Fibroblast of lung (primary cell): ENCODE data around the gene PCBP3.

Experiments
- CTCF ChIP-seq, 2 donors: IDR thresholded peaks in 1 of 2; conservative IDR thresholded peaks in 1 of 2; 1 replicate in 1 of 2; 2 replicates in 1 of 2; pipeline ENCODE4 v1.5.1; 2011 to 2012; ENCODE audit warnings: low read length in 2 of 2, control low read depth in 1 of 2, inconsistent platforms in 1 of 2, low read depth in 1 of 2, mild to moderate bottlenecking in 1 of 2
- EZH2 ChIP-seq: IDR thresholded peaks from 2 replicates; pipeline ENCODE4 v1.5.1; 2012; ENCODE audit warnings: low read length, control low read depth, mild to moderate bottlenecking; ENCODE audit errors: missing control alignments

GRCh38 chr21:45833414-45833813 lies 189.9 kb downstream of the PCBP3 start:
- TF ChIP-seq CTCF (conservative IDR thresholded peaks at IDR 0.05 in 1 of 2, IDR thresholded peaks at IDR 0.05 in 1 of 2; ENCODE audit: low read depth in 1 of 2, low read length in 2 of 2), result no peak
- TF ChIP-seq EZH2, result no peak
